HL-60 (cell line): ENCODE data around the gene CARMIL1.

Experiments
- DNase-seq, 2 experiments: peaks; one replicate each; pipeline ENCODE4 v3.0.0-alpha.2; 2010 to 2020; ENCODE audit warnings: low read depth in 1 of 2, low spot score in 1 of 2
- H3K27ac ChIP-seq: fragments of 250-450 bp; sonication (Bioruptor Pico); replicated peaks from 2 replicates; pipeline ENCODE4 v1.5.1; 2020; ENCODE audit warnings: mild to moderate bottlenecking, moderate library complexity
- H3K27me3 ChIP-seq: fragments of 250-450 bp; sonication (Bioruptor Pico); 2 replicates; pipeline ENCODE4 v1.5.1; 2021; ENCODE audit warnings: mild to moderate bottlenecking, moderate library complexity; ENCODE audit not compliant: insufficient read depth, poor library complexity, severe bottlenecking
- H3K4me3 ChIP-seq: replicated peaks from 2 replicates; pipeline ENCODE4 v1.5.1; 2011; ENCODE audit warnings: mild to moderate bottlenecking, control low read depth, low read length; ENCODE audit not compliant: insufficient read depth
- GABPA ChIP-seq: IDR thresholded peaks from 2 replicates; pipeline ENCODE4 v1.6.1; 2012; ENCODE audit warnings: low read depth
- POLR2AphosphoS5 ChIP-seq: IDR thresholded peaks from 2 replicates; pipeline ENCODE4 v1.6.1; 2012; ENCODE audit warnings: low read depth
- SPI1 ChIP-seq: IDR thresholded peaks from 2 replicates; pipeline ENCODE4 v1.6.1; 2012; ENCODE audit warnings: low read depth, mild to moderate bottlenecking, borderline replicate concordance
- long read RNA-seq: library from polyadenylated mRNA; unstranded; transcript quantifications from one replicate; pipeline ENCODE4 v2.0.0, GENCODE V29; 2020
- TF ChIP-seq, protein P1 (sequence below): IDR thresholded peaks from one replicate; pipeline ENCODE4 v1.5.1; 2011; ENCODE audit warnings: low read length, control low read depth, inconsistent platforms; ENCODE audit not compliant: insufficient read depth
- TF ChIP-seq, protein P2 (sequence below): IDR thresholded peaks from 2 replicates; pipeline ENCODE4 v1.6.1; 2012; ENCODE audit warnings: low read depth; ENCODE audit not compliant: insufficient replicate concordance

CARMIL1 gene
- long read RNA-seq, result 0 reads

DNA sequence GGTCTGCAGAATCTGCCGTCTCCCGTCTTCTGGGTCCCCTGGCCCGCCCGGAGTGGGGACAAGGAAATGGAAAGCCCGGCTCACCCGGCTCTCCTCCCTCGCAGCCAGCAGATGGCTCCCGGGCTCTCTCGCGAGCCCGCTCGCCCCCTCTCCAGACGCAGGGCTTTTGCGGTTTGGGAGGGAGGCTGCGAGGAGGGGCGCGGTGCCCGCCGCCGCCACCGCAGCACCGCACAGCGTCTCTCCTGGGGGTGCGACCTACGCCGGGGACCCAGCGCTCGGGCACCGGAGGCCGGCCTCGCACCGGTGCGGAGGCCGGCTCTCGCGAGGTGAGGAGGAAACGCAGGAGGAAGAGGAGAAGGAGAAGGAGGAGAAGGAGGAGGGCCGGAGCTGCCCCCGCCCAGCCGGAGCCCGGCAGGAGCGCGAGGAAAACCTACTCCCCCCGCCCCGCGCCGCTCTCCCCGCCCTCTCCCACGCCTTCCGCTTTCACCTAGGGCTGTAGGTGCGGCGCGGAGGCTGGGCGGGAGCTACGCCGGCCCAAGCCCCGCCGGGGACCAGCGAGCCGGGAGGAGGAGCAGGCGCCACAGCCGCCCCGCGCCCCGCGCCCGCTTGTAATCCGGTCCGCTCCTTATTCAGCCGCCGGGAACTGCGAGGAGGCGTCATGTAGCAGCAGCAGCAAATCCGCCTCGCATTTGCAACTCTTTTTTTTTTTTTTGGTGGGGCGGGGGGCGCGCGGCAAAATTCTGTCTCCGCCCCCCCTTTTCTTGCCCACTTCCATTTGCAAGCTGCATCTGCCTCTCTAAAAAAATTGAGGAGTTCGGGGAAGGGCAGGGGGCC lies at the start of gene CARMIL1:
CARMIL1 (plus strand) TSS at position 461 of the 834 bp plus-strand sequence. CDS start 422 bp downstream, outside the sequence.
- H3K27ac ChIP-seq, result no peak within 1 kb of the TSS
- DNase-seq, result peak; percentile 35 to 43
- peak within 1 kb of the TSS; percentile 62 for H3K4me3 ChIP-seq
- H3K27me3 ChIP-seq, result peaks cover 17% of the 10 kb centered on the region
- TF ChIP-seq, protein P1, sequence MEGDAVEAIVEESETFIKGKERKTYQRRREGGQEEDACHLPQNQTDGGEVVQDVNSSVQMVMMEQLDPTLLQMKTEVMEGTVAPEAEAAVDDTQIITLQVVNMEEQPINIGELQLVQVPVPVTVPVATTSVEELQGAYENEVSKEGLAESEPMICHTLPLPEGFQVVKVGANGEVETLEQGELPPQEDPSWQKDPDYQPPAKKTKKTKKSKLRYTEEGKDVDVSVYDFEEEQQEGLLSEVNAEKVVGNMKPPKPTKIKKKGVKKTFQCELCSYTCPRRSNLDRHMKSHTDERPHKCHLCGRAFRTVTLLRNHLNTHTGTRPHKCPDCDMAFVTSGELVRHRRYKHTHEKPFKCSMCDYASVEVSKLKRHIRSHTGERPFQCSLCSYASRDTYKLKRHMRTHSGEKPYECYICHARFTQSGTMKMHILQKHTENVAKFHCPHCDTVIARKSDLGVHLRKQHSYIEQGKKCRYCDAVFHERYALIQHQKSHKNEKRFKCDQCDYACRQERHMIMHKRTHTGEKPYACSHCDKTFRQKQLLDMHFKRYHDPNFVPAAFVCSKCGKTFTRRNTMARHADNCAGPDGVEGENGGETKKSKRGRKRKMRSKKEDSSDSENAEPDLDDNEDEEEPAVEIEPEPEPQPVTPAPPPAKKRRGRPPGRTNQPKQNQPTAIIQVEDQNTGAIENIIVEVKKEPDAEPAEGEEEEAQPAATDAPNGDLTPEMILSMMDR, result peak; percentile 13
- no peak for TF ChIP-seq GABPA

DNA sequence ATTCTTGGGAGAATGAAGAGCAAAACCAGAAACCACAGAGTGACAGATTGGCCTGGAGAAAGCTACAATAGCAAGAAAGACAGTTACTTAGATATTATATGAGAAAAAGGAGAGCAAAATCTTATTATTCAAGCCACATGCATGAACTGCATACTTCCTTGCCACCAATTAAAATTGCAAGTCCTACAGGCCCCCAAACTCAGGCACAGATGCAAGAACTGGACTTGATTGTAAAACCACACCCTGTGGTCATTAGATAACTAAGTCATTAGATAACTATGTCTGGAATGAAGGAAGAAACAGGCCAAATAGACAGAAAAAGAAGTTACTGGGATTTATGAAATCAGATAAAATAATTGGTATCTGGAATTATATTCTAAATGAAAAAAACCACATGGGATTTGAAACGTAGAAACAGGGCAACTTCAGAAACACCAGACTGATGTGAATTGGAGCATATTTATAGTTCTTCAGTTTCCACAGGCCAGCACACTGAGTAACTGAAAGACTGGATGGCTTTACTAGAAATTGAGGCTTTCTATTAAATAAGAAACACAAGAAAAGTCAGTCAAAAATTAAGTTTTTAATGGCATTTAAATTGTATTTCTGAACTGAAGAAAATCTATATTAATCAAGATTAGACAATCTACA lies 49.4 kb upstream of the CARMIL1 start:
- H3K4me3 ChIP-seq, result no peak overlapping the region
- H3K27me3 ChIP-seq, result peaks cover 2% of the 10 kb centered on the region
- no peak for DNase-seq
- no peak for TF ChIP-seq POLR2AphosphoS5
- TF ChIP-seq GABPA, result no peak
- H3K27ac ChIP-seq, result no peak overlapping the region

DNA sequence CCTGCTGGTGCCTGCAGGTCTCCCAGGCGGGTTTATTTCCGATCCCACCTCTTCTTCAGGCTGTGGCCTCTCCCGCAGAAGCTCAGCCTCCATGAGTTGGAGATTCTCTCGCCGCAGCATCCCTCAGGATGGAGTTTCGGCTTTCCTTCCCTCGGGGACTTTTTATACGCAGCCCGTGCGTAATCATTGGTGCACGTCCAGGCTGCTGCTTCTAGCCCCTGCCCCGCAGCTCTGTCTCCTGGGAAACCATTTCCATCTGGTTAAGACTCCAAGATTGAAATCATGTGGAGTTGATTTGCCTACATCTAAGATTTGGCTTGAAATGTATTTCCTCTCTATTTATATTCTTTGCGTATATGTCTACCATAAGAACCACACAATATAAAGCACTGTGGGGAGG lies 46.7 kb upstream of the CARMIL1 start:
- no peak overlapping the region for H3K4me3 ChIP-seq
- no peak overlapping the region for H3K27ac ChIP-seq
- no peak for TF ChIP-seq POLR2AphosphoS5
- TF ChIP-seq, protein P1, result no peak
- TF ChIP-seq, protein P2, sequence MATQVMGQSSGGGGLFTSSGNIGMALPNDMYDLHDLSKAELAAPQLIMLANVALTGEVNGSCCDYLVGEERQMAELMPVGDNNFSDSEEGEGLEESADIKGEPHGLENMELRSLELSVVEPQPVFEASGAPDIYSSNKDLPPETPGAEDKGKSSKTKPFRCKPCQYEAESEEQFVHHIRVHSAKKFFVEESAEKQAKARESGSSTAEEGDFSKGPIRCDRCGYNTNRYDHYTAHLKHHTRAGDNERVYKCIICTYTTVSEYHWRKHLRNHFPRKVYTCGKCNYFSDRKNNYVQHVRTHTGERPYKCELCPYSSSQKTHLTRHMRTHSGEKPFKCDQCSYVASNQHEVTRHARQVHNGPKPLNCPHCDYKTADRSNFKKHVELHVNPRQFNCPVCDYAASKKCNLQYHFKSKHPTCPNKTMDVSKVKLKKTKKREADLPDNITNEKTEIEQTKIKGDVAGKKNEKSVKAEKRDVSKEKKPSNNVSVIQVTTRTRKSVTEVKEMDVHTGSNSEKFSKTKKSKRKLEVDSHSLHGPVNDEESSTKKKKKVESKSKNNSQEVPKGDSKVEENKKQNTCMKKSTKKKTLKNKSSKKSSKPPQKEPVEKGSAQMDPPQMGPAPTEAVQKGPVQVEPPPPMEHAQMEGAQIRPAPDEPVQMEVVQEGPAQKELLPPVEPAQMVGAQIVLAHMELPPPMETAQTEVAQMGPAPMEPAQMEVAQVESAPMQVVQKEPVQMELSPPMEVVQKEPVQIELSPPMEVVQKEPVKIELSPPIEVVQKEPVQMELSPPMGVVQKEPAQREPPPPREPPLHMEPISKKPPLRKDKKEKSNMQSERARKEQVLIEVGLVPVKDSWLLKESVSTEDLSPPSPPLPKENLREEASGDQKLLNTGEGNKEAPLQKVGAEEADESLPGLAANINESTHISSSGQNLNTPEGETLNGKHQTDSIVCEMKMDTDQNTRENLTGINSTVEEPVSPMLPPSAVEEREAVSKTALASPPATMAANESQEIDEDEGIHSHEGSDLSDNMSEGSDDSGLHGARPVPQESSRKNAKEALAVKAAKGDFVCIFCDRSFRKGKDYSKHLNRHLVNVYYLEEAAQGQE, result no peak
- no peak for TF ChIP-seq GABPA
- TF ChIP-seq SPI1, result no peak
- DNase-seq, result no peak
- H3K27me3 ChIP-seq, result peaks cover 2% of the 10 kb centered on the region

DNA sequence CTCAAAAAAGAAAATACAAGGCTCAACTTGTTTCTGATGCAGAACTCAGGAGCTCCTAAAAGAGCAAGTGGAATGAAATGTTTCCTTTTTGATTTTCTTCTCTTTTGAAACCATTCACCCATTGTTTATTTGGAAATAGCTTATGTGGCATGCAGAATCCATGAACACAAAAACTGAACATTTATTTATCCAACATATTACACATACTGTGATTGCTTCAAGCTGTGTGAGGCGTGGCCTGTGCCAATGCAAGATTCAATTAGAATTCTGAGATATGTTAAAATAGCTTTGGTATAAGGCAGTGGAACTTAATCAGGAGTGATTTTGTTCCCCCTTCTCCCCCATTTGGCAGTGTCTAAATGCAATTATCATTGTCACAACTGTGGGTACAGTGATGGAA lies 45.9 kb upstream of the CARMIL1 start:
- no peak for DNase-seq
- Histone ChIP-seq H3K27me3 (peaks cover 2% of the 10 kb centered on the region), H3K27ac (no peak overlapping the region), H3K4me3 (no peak overlapping the region)
- TF ChIP-seq, protein P1, result no peak
- TF ChIP-seq GABPA, result no peak
- no peak for TF ChIP-seq SPI1
- no peak for TF ChIP-seq POLR2AphosphoS5
- TF ChIP-seq, protein P2, result no peak
